GM12892 (cell line): ENCODE results near the gene NEB.

ENCODE experiments used
- POLR2A ChIP-seq: IDR thresholded peaks from 2 replicates; pipeline ENCODE4 v1.6.1; 2011; ENCODE audit warnings: low read depth, low read length, control low read depth
- POLR2AphosphoS5 ChIP-seq: IDR thresholded peaks from 2 replicates; pipeline ENCODE4 v1.6.1; 2011; ENCODE audit warnings: low read depth, low read length, control low read depth
- TAF1 ChIP-seq: IDR thresholded peaks from 2 replicates; pipeline ENCODE4 v1.6.1; 2011; ENCODE audit warnings: low read depth, mild to moderate bottlenecking, control low read depth, low read length, borderline replicate concordance

- no peak for TF ChIP-seq POLR2A
- no peak for TF ChIP-seq TAF1
- TF ChIP-seq POLR2AphosphoS5: no peak
Measured at GRCh38 chr2:151776367-151776766, 42.1 kb upstream of the NEB start.
